Erythroblast (primary cell): ENCODE data around the gene SLC36A2.
"Not testable (repeated sequence)": the region's sequence is repeated elsewhere in the genome, so short reads cannot be mapped to it uniquely, and the experiment has no call there.

Experiments
- GATA1 ChIP-seq: IDR thresholded peaks from 2 replicates; pipeline ENCODE4 v1.6.1; 2011; ENCODE audit warnings: low read depth, mild to moderate bottlenecking, control low read depth, low read length, moderate library complexity
- POLR2A ChIP-seq: IDR thresholded peaks from 2 replicates; pipeline ENCODE4 v1.6.1; 2011; ENCODE audit warnings: mild to moderate bottlenecking, low read length

GRCh38 chr5:151367038-151367437, 19.7 kb upstream of the SLC36A2 start:
- TF ChIP-seq POLR2A, GATA1: not testable (repeated sequence)
